OCI-LY7 (cell line): ENCODE results near the gene RFC5.

ENCODE experiments used
- CTCF ChIP-seq: fragments of 200-600 bp; sonication (generic); conservative IDR thresholded peaks from 2 replicates; pipeline ENCODE4 v1.5.1; 2014; ENCODE audit warnings: mild to moderate bottlenecking, antibody characterized with exemption, low read length, moderate library complexity, mixed read lengths
- EZH2phosphoT487 ChIP-seq: fragments of 200-600 bp; sonication (generic); IDR thresholded peaks from 2 replicates; pipeline ENCODE4 v1.6.1; 2018; ENCODE audit warnings: low read depth, borderline replicate concordance, mild to moderate bottlenecking, mixed run types, antibody characterized with exemption, low read length, moderate library complexity, mixed read lengths

- TF ChIP-seq CTCF (no peak), EZH2phosphoT487 (no peak)
Observed at GRCh38 chr12:118032188-118032587, 15.7 kb downstream of the RFC5 start.
